NCI-H2029 treated with DMSO at 0.1 percent for 48 hours (cell line): ENCODE results near the gene BACE1-AS.
"Not testable (repeated sequence)": the region's sequence is repeated elsewhere in the genome, so short reads cannot be mapped to it uniquely, and the experiment has no call there.

Source experiments
- DNase-seq: peaks from one replicate; lab custom pipeline; 2025; lab: John Stamatoyannopoulos, UW

Gene BACE1-AS

GRCh38 chr11:117327255-117327566, 36.1 kb downstream of the BACE1-AS start:
- DNase-seq, result not testable (repeated sequence)

- peak; percentile 77 for DNase-seq
These were observed 36.6 kb downstream of the BACE1-AS start, which contains the start of gene CEP164 for GRCh38 chr11:117327567-117328374. CEP164 (plus strand) TSS chr11:117327854; CDS start chr11:117338587, 10,733 bp downstream.

GRCh38 chr11:117328375-117329010, 37.3 kb downstream of the BACE1-AS start:
- DNase-seq, result peak; percentile 2

- DNase-seq, result no peak
These were observed 41.7 kb downstream of the BACE1-AS start for GRCh38 chr11:117332843-117333242.

- DNase-seq, result no peak
These were observed 42.8 kb downstream of the BACE1-AS start for GRCh38 chr11:117333917-117334316.

GRCh38 chr11:117334896-117335295, 43.8 kb downstream of the BACE1-AS start:
- DNase-seq, result no peak

GRCh38 chr11:117335399-117335798, 44.3 kb downstream of the BACE1-AS start:
- no peak for DNase-seq

GRCh38 chr11:117337076-117337475, 45.9 kb downstream of the BACE1-AS start:
- no peak for DNase-seq
